GM12801 (cell line): ENCODE measurements around the gene RAB1B.

Source experiments
- CTCF ChIP-seq: IDR thresholded peaks from one replicate; pipeline ENCODE4 v1.5.1; 2011; ENCODE audit warnings: control low read depth; ENCODE audit not compliant: insufficient read length; ENCODE audit errors: extremely low read depth

RAB1B gene

GRCh38 chr11:66278363-66279091, 10.1 kb downstream of the RAB1B start:
- no peak for TF ChIP-seq CTCF

- no peak for TF ChIP-seq CTCF
Measured at GRCh38 chr11:66279092-66279734, 10.8 kb downstream of the RAB1B start.

GRCh38 chr11:66280428-66280827, 12.0 kb downstream of the RAB1B start:
- no peak for TF ChIP-seq CTCF

- TF ChIP-seq CTCF: no peak
Measured at GRCh38 chr11:66281001-66281400, 12.6 kb downstream of the RAB1B start.

GRCh38 chr11:66281776-66282467, 13.5 kb downstream of the RAB1B start:
- no peak for TF ChIP-seq CTCF

- no peak for TF ChIP-seq CTCF
Measured at GRCh38 chr11:66282468-66283455, 14.3 kb downstream of the RAB1B start.
